ENCODE measurements around the gene NSMF. TPM values are rescaled to one million over a fixed set of nuclear protein-coding genes. Genes with fewer than 3 reads are reported as not detected.
A peak's percentile ranks its signal among the peaks of the same experiment; 100 is the strongest.

NSMF gene
- total and polyA plus RNA-seq, 2 of the 8 experiments (the other 6 are each of a cell fraction or from before 2014, with no cell fraction given) = 56.7 to 65.1 TPM

DNA sequence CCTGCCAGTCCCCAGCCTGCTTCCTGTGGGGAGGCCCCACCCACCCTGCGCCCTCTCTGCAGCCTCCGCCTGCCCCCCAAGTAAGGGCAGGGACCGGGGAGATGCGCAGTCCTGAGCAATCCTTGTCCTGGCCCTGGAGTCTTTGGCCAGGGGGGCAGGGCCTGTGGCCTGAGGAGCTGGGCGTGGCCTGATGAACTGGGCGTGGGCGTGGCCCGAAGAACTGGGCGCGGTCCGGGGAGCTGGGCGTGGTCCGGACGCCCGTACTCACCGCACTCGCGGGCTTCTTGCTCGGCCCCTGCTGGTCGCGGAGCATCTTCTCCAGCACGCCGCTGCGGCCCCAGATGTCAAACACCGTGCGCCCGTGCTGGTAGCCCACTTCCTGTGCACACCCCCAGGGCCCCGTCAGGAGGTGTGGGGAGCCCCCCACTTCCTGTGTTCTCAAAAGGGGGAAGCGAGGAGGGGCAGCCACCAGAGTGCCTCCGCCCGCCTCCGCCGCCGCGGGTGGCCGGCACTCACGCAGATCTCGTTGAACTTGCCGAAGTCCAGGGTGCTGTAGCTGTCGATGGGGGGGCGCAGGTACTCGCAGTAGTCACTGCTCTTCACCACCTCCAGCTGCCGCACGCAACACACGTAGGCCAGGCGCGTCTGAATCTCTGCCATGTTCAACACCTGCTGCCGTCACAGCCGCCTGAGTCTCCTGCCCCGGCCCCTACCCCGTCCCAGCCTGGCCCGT is 2.7 kb upstream of the NSMF start (continued):
- TF ChIP-seq EZH2 (IDR thresholded peaks at IDR 0.05; ENCODE audit: low read depth, low read length, severe bottlenecking) (no peak), POLR2AphosphoS5 (IDR thresholded peaks at IDR 0.05; ENCODE audit: low read depth, low read length) (no peak), CREB1 (IDR thresholded peaks at IDR 0.05) (no peak), CTBP2 (IDR thresholded peaks at IDR 0.05; ENCODE audit: borderline replicate concordance, insufficient read depth, insufficient read length, low read length) (peak; percentile 38), KDM4A (IDR thresholded peaks at IDR 0.05; ENCODE audit: low read depth, low read length, severe bottlenecking) (peak; percentile 51), TAF7 (optimal IDR thresholded peaks at IDR 0.05; ENCODE audit: borderline replicate concordance, low read depth, low read length) (no peak)

Measured in H1 (cell line).